ENCODE measurements around the gene SUCLG1. TPM values are rescaled to one million over a fixed set of nuclear protein-coding genes. Genes with fewer than 3 reads are reported as not detected.
"Not testable (repeated sequence)": the region's sequence is repeated elsewhere in the genome, so short reads cannot be mapped to it uniquely, and the experiment has no call there.

Gene SUCLG1
- total RNA-seq, 2 donors from 2014 or later = 58.1 to 67.8 TPM

- no peak for ATAC-seq
- Mint-ChIP-seq H3K4me1 (ENCODE audit: low read depth in 2 of 2) (peaks cover 12 to 13% of the 10 kb centered on the region in 2 donors), H3K27ac (no peak overlapping the region), H3K36me3 (peaks cover 1% of the 10 kb centered on the region), H3K9me3 (no peaks in the 10 kb centered on the region), H3K4me3 (no peak overlapping the region), H3K27me3 (no peaks in the 10 kb centered on the region)
- DNase-seq (ENCODE audit: low spot score) = no peak
Observed at GRCh38 chr2:84482603-84483002, 23.5 kb upstream of the SUCLG1 start.

- H3K4me1 Mint-ChIP-seq (ENCODE audit: low read depth in 2 of 2) = peaks cover 12 to 13% of the 10 kb centered on the region in 2 donors
- DNase-seq (ENCODE audit: low spot score) (no peak), ATAC-seq (peak; percentile 36 to 68)
- H3K27me3 Mint-ChIP-seq = peaks cover 0 to 2% of the 10 kb centered on the region in 2 donors
- H3K4me3 Mint-ChIP-seq = no peak overlapping the region
- H3K9me3 Mint-ChIP-seq = peaks cover 2% of the 10 kb centered on the region
- peak overlapping the region in 1 of 2 donors; percentile 37 for H3K27ac Mint-ChIP-seq
- H3K36me3 Mint-ChIP-seq = peaks cover 10% of the 10 kb centered on the region
Observed at GRCh38 chr2:84481702-84482101, 22.6 kb upstream of the SUCLG1 start.

- Mint-ChIP-seq H3K36me3 (peaks cover 16% of the 10 kb centered on the region), H3K9me3 (peaks cover 6% of the 10 kb centered on the region), H3K27ac (no peak overlapping the region), H3K4me3 (no peak overlapping the region), H3K4me1 (ENCODE audit: low read depth in 2 of 2) (peaks cover 12 to 13% of the 10 kb centered on the region in 2 donors), H3K27me3 (peaks cover 0 to 5% of the 10 kb centered on the region in 2 donors)
- no peak for DNase-seq (ENCODE audit: low spot score)
- ATAC-seq = no peak
Observed at GRCh38 chr2:84478867-84479266, 19.8 kb upstream of the SUCLG1 start.

GRCh38 chr2:84477886-84478285 is 18.8 kb upstream of the SUCLG1 start:
- H3K27ac Mint-ChIP-seq = no peak overlapping the region
- H3K4me3 Mint-ChIP-seq = no peak overlapping the region
- DNase-seq (ENCODE audit: low spot score) (no peak), ATAC-seq (no peak)
- H3K27me3 Mint-ChIP-seq = peaks cover 0 to 5% of the 10 kb centered on the region in 2 donors
- peaks cover 16% of the 10 kb centered on the region for H3K36me3 Mint-ChIP-seq
- peaks cover 12 to 13% of the 10 kb centered on the region in 2 donors for H3K4me1 Mint-ChIP-seq (ENCODE audit: low read depth in 2 of 2)
- H3K9me3 Mint-ChIP-seq = peaks cover 6% of the 10 kb centered on the region

- no peak for DNase-seq (ENCODE audit: low spot score)
- no peaks in the 10 kb centered on the region for H3K4me1 Mint-ChIP-seq (ENCODE audit: low read depth in 2 of 2)
- no peak overlapping the region for H3K4me3 Mint-ChIP-seq
- ATAC-seq = no peak
- peaks cover 0 to 5% of the 10 kb centered on the region in 2 donors for H3K27me3 Mint-ChIP-seq
- no peak overlapping the region for H3K27ac Mint-ChIP-seq
- H3K36me3 Mint-ChIP-seq = peaks cover 16% of the 10 kb centered on the region
- peaks cover 6% of the 10 kb centered on the region for H3K9me3 Mint-ChIP-seq
Observed at GRCh38 chr2:84474176-84474575, 15.1 kb upstream of the SUCLG1 start.

GRCh38 chr2:84472856-84473565 is 13.9 kb upstream of the SUCLG1 start:
- Mint-ChIP-seq H3K27ac (no peak overlapping the region), H3K36me3 (peaks cover 16% of the 10 kb centered on the region), H3K9me3 (peaks cover 6% of the 10 kb centered on the region), H3K27me3 (peaks cover 0 to 5% of the 10 kb centered on the region in 2 donors), H3K4me3 (no peak overlapping the region), H3K4me1 (ENCODE audit: low read depth in 2 of 2) (no peaks in the 10 kb centered on the region)
- DNase-seq (ENCODE audit: low spot score) (no peak), ATAC-seq (no peak)

- H3K4me1 Mint-ChIP-seq (ENCODE audit: low read depth in 2 of 2); H3K27ac Mint-ChIP-seq; H3K9me3 Mint-ChIP-seq; ATAC-seq; H3K27me3 Mint-ChIP-seq; DNase-seq (ENCODE audit: low spot score); H3K4me3 Mint-ChIP-seq: not testable (repeated sequence)
- peaks cover 13% of the 10 kb centered on the region for H3K36me3 Mint-ChIP-seq
Observed at GRCh38 chr2:84472423-84472822, 13.3 kb upstream of the SUCLG1 start.

- ATAC-seq (no peak), DNase-seq (ENCODE audit: low spot score) (no peak)
- H3K36me3 Mint-ChIP-seq = peaks cover 7% of the 10 kb centered on the region
- no peaks in the 10 kb centered on the region for H3K27me3 Mint-ChIP-seq
- no peaks in the 10 kb centered on the region for H3K9me3 Mint-ChIP-seq
- H3K4me3 Mint-ChIP-seq = no peak overlapping the region
- no peaks in the 10 kb centered on the region for H3K4me1 Mint-ChIP-seq (ENCODE audit: low read depth in 2 of 2)
- no peak overlapping the region for H3K27ac Mint-ChIP-seq
Observed at GRCh38 chr2:84467389-84467788, 8.3 kb upstream of the SUCLG1 start.

- H3K27ac Mint-ChIP-seq = no peak overlapping the region
- H3K9me3 Mint-ChIP-seq = no peaks in the 10 kb centered on the region
- H3K27me3 Mint-ChIP-seq = no peaks in the 10 kb centered on the region
- no peaks in the 10 kb centered on the region for H3K36me3 Mint-ChIP-seq
- ATAC-seq (no peak), DNase-seq (ENCODE audit: low spot score) (no peak)
- no peak overlapping the region for H3K4me3 Mint-ChIP-seq
- peaks cover 28% of the 10 kb centered on the region in 2 donors for H3K4me1 Mint-ChIP-seq (ENCODE audit: low read depth in 2 of 2)
Observed at GRCh38 chr2:84461310-84461709, 2.2 kb upstream of the SUCLG1 start.

- no peak for DNase-seq (ENCODE audit: low spot score)
- H3K27ac Mint-ChIP-seq = no peak overlapping the region
- H3K9me3 Mint-ChIP-seq = no peaks in the 10 kb centered on the region
- H3K27me3 Mint-ChIP-seq = no peaks in the 10 kb centered on the region
- ATAC-seq = no peak
- H3K36me3 Mint-ChIP-seq = no peaks in the 10 kb centered on the region
- H3K4me1 Mint-ChIP-seq (ENCODE audit: low read depth in 2 of 2) = peaks cover 31 to 33% of the 10 kb centered on the region in 2 donors
- no peak overlapping the region for H3K4me3 Mint-ChIP-seq
Observed at GRCh38 chr2:84460670-84461069, 1.6 kb upstream of the SUCLG1 start.

GRCh38 chr2:84459944-84460429 is 907 bp upstream of the SUCLG1 start:
- Mint-ChIP-seq H3K4me3 (peak overlapping the region; percentile 94), H3K4me1 (ENCODE audit: low read depth in 2 of 2) (peaks cover 31 to 33% of the 10 kb centered on the region in 2 donors), H3K27me3 (no peaks in the 10 kb centered on the region), H3K27ac (peak overlapping the region; percentile 90 to 95), H3K9me3 (no peaks in the 10 kb centered on the region), H3K36me3 (no peaks in the 10 kb centered on the region)
- ATAC-seq = no peak
- no peak for DNase-seq (ENCODE audit: low spot score)

- Mint-ChIP-seq H3K4me1 (ENCODE audit: low read depth in 2 of 2) (peaks cover 33 to 38% of the 10 kb centered on the region in 2 donors), H3K36me3 (no peaks in the 10 kb centered on the region), H3K9me3 (no peaks in the 10 kb centered on the region), H3K27me3 (no peaks in the 10 kb centered on the region), H3K27ac (peak overlapping the region; percentile 90 to 95), H3K4me3 (peak overlapping the region; percentile 94)
- DNase-seq (ENCODE audit: low spot score) = no peak
- ATAC-seq = peak; percentile 26 to 60
Observed at GRCh38 chr2:84458551-84459017, 496 bp downstream of the SUCLG1 start.

GRCh38 chr2:84457686-84458085 is 1.4 kb downstream of the SUCLG1 start:
- no peaks in the 10 kb centered on the region for H3K9me3 Mint-ChIP-seq
- H3K27me3 Mint-ChIP-seq = no peaks in the 10 kb centered on the region
- DNase-seq (ENCODE audit: low spot score) = no peak
- peak overlapping the region; percentile 90 to 95 for H3K27ac Mint-ChIP-seq
- peak overlapping the region; percentile 94 for H3K4me3 Mint-ChIP-seq
- peaks cover 38 to 40% of the 10 kb centered on the region in 2 donors for H3K4me1 Mint-ChIP-seq (ENCODE audit: low read depth in 2 of 2)
- ATAC-seq = no peak
- no peaks in the 10 kb centered on the region for H3K36me3 Mint-ChIP-seq

- Mint-ChIP-seq H3K4me1 (ENCODE audit: low read depth in 2 of 2) (peaks cover 47 to 48% of the 10 kb centered on the region in 2 donors), H3K27ac (no peak overlapping the region), H3K4me3 (no peak overlapping the region), H3K36me3 (no peaks in the 10 kb centered on the region), H3K9me3 (no peaks in the 10 kb centered on the region), H3K27me3 (no peaks in the 10 kb centered on the region)
- ATAC-seq = no peak
- no peak for DNase-seq (ENCODE audit: low spot score)
Observed at GRCh38 chr2:84456156-84456555, 2.9 kb downstream of the SUCLG1 start.

Data from natural killer cell treated with Interleukin-12 subunit alpha and Interleukin-12 subunit beta and Interleukin-15 and Interleukin-18, amount 100 ng/mL, for 72 hours (primary cell).